ENCODE data around the gene TXNRD1.

DNA sequence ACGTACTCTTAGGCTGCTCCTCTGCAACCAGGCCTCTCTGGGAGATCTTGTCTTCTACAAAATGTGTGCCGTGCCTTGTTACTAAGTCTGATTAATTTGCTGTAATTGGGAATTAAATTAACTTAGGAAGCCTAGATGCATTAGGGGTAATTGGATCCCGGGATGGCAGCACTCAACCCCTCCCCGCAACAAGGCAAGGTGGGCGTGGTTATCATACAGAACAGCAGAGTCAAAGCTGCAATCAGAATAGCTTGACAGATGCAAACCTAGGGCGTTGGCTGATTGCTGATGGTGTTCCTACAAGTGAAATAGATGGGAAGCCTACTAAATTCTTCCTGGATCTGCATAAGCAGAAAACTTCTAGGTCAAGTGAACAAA is 43.0 kb upstream of the TXNRD1 start:
- TF ChIP-seq, protein P1, sequence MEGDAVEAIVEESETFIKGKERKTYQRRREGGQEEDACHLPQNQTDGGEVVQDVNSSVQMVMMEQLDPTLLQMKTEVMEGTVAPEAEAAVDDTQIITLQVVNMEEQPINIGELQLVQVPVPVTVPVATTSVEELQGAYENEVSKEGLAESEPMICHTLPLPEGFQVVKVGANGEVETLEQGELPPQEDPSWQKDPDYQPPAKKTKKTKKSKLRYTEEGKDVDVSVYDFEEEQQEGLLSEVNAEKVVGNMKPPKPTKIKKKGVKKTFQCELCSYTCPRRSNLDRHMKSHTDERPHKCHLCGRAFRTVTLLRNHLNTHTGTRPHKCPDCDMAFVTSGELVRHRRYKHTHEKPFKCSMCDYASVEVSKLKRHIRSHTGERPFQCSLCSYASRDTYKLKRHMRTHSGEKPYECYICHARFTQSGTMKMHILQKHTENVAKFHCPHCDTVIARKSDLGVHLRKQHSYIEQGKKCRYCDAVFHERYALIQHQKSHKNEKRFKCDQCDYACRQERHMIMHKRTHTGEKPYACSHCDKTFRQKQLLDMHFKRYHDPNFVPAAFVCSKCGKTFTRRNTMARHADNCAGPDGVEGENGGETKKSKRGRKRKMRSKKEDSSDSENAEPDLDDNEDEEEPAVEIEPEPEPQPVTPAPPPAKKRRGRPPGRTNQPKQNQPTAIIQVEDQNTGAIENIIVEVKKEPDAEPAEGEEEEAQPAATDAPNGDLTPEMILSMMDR (IDR thresholded peaks at IDR 0.05) = no peak
- no peak for TF ChIP-seq POLR2A (IDR thresholded peaks at IDR 0.05)
